ENCODE data around the gene P4HA1. TPM values are rescaled to one million over a fixed set of nuclear protein-coding genes. Genes with fewer than 3 reads are reported as not detected.
A peak's percentile ranks its signal among the peaks of the same experiment; 100 is the strongest.

The P4HA1 gene
- total and polyA plus RNA-seq, 9 of the 15 experiments (the other 6 are each of a cell fraction or from before 2014, with no cell fraction given) = 20.2 to 177 (median 28.6) TPM

- in situ Hi-C loops (cut with MboI) = no loop called here
- intact Hi-C loops (cut with micrococcal nuclease) = no loop called here
- H3K9ac ChIP-seq (ENCODE audit: insufficient read depth in 1 of 2, low read depth in 2 of 2, low read length in 2 of 2) = peak overlapping the region in 1 of 2 experiments; percentile 24; a peak in 1 of 4 replicates
- WGBS (ENCODE audit: insufficient coverage, low coverage, missing lambda C conversion rate) = 32% methylated on average over 5 of the region's 5 CpGs
- peaks cover 27% of the 10 kb centered on the region; the same call in 1 of the 3 replicates for H3K36me3 ChIP-seq (ENCODE audit: control insufficient read depth, insufficient read depth, low read length)
- ATAC-seq (peak; percentile 50), FAIRE-seq (no peak), DNase-seq (ENCODE audit: extremely low read depth in 1 of 4, low spot score in 3 of 4) (peak in 2 of 4 experiments; percentile 37 to 50)
- H3K27me3 ChIP-seq (ENCODE audit: control insufficient read depth in 2 of 2, insufficient read depth in 2 of 2, low read length in 2 of 2) = no peaks in the 10 kb centered on the region
- no peaks in the 10 kb centered on the region for H3K9me3 ChIP-seq (replicated peaks; ENCODE audit: control insufficient read depth, insufficient read depth, low read depth, low read length)
- peaks cover 0 to 7% of the 10 kb centered on the region in 2 experiments; a peak in 3 of 5 replicates for H3K4me1 ChIP-seq (replicated peaks in 1 of 2; ENCODE audit: control insufficient read depth in 2 of 2, insufficient read depth in 2 of 2, low read length in 2 of 2)
- ChIA-PET CTCF (ENCODE audit: low intra/inter-chr PET ratio) (no interaction called here), POLR2A (no interaction called here)
- no peak overlapping the region for H2AFZ ChIP-seq (ENCODE audit: low read depth, low read length)
- H3K79me2 ChIP-seq (ENCODE audit: control insufficient read depth, insufficient read depth, low read length) = no peaks in the 10 kb centered on the region
- no peak overlapping the region for H3K4me3 ChIP-seq
- no TSS peak for BruUV-seq (replicated peaks)
- peak overlapping the region; percentile 59 for H3K4me2 ChIP-seq (ENCODE audit: insufficient read depth, low read length)
- no peaks in the 10 kb centered on the region for H4K20me1 ChIP-seq (replicated peaks; ENCODE audit: control insufficient read depth, insufficient read depth, low read length)
- H3K9me1 ChIP-seq (ENCODE audit: control insufficient read depth, insufficient read depth, low read length) = no peaks in the 10 kb centered on the region
- peak overlapping the region; percentile 65 for H3K27ac ChIP-seq (ENCODE audit: extremely low read depth, low read depth, low read length)
- TF ChIP-seq RBM22 (IDR thresholded peaks at IDR 0.05; ENCODE audit: low read depth, low read length, poor library complexity, severe bottlenecking) = no peak
- TF ChIP-seq ZMIZ1 (IDR thresholded peaks at IDR 0.05; ENCODE audit: low read depth in 2 of 2, low read length in 2 of 2) = no peak
- TF ChIP-seq GATAD2B (IDR thresholded peaks at IDR 0.05; ENCODE audit: borderline replicate concordance) = 0 out of 2 replicates have a peak, but pooled peaks have one; percentile 16
- no peak for TF ChIP-seq SRSF9 (IDR thresholded peaks at IDR 0.05; ENCODE audit: borderline replicate concordance, low read depth, low read length)
- peak; percentile 23; the same call in 1 of the 2 replicates for TF ChIP-seq EP400 (IDR thresholded peaks at IDR 0.05)
- TF ChIP-seq MEF2A (IDR thresholded peaks at IDR 0.05; ENCODE audit: control insufficient read depth, low read depth, low read length) = peak; percentile 79; the same call in 1 of the 2 replicates
- no peak for TF ChIP-seq AFF1 (IDR thresholded peaks at IDR 0.05; ENCODE audit: low read depth in 1 of 2, partially characterized antibody in 2 of 2)
- no peak for TF ChIP-seq USF1 (CRISPR knock-in tag; IDR thresholded peaks at IDR 0.05)
These were observed 21.5 kb upstream of the P4HA1 start for GRCh38 chr10:73117976-73118743.
